IMR-90 (cell line): Measurements from ENCODE around the gene AUNIP.

Source experiments
- CTCF ChIP-seq: conservative IDR thresholded peaks from 2 replicates; pipeline ENCODE4 v1.5.1; 2012; ENCODE audit warnings: mild to moderate bottlenecking, low read depth, low read length, improper control_type of control experiment
- POLR2A ChIP-seq: IDR thresholded peaks from 2 replicates; pipeline ENCODE4 v1.6.1; 2012; ENCODE audit warnings: mild to moderate bottlenecking, low read depth, low read length
- USF2 ChIP-seq: fragments of 150-350 bp; IDR thresholded peaks from 2 replicates; pipeline ENCODE4 v1.6.1; 2017; ENCODE audit warnings: mild to moderate bottlenecking, antibody characterized with exemption, low read length, low read depth

GRCh38 chr1:25895365-25895990 lies 36.2 kb upstream of the AUNIP start:
- peak; percentile 52; the same call in 1 of the 2 replicates for TF ChIP-seq POLR2A
- TF ChIP-seq CTCF, result peak; percentile 100
- TF ChIP-seq USF2, result no peak
